DND-41 (cell line): ENCODE data around the gene PPP4R3A.

Experiments
- CTCF ChIP-seq: IDR thresholded peaks from 2 replicates; pipeline ENCODE4 v1.5.1; 2012; ENCODE audit warnings: borderline replicate concordance, low read length, moderate library complexity, mild to moderate bottlenecking; ENCODE audit not compliant: poor library complexity, severe bottlenecking; ENCODE audit errors: extremely low read depth
- EZH2 ChIP-seq: IDR thresholded peaks from 3 replicates; pipeline ENCODE4 v1.6.1; 2012; ENCODE audit warnings: borderline replicate concordance, low read depth, mild to moderate bottlenecking, moderate library complexity, low read length, inconsistent platforms; ENCODE audit not compliant: severe bottlenecking

- no peak for TF ChIP-seq EZH2
- no peak for TF ChIP-seq CTCF
Measured at GRCh38 chr14:91482263-91483013, 27.7 kb downstream of the PPP4R3A start.
